Femur (tissue), 1 donor: Measurements from ENCODE around the gene SMAD7.

Experiments used
- DNase-seq: peaks from one replicate; pipeline ENCODE4 v3.0.0-alpha.2; 2017

Gene SMAD7

GRCh38 chr18:48959921-48960920 lies 9.5 kb upstream of the SMAD7 start:
- no peak for DNase-seq

- no peak for DNase-seq
Observed at GRCh38 chr18:48959551-48959920, 8.8 kb upstream of the SMAD7 start.

GRCh38 chr18:48958951-48959350 lies 8.2 kb upstream of the SMAD7 start:
- DNase-seq = no peak

- no peak for DNase-seq
Observed at GRCh38 chr18:48957616-48958015, 6.9 kb upstream of the SMAD7 start.

- DNase-seq = no peak
Observed at GRCh38 chr18:48957136-48957535, 6.4 kb upstream of the SMAD7 start.

GRCh38 chr18:48956356-48956755 lies 5.6 kb upstream of the SMAD7 start:
- DNase-seq = no peak

GRCh38 chr18:48955830-48956261 lies 5.1 kb upstream of the SMAD7 start:
- no peak for DNase-seq

- DNase-seq = peak; percentile 63
Observed at GRCh38 chr18:48954886-48955819, 4.4 kb upstream of the SMAD7 start.

- no peak for DNase-seq
Observed at GRCh38 chr18:48953104-48953706, 2.4 kb upstream of the SMAD7 start.

GRCh38 chr18:48952287-48953103 lies 1.7 kb upstream of the SMAD7 start:
- DNase-seq = peak; percentile 92

- peak; percentile 92 for DNase-seq
Observed at GRCh38 chr18:48951448-48952286, 902 bp upstream of the SMAD7 start.

GRCh38 chr18:48949606-48950535 lies 894 bp downstream of the SMAD7 start:
- DNase-seq = peak; percentile 51

GRCh38 chr18:48949050-48949605 lies 1.6 kb downstream of the SMAD7 start:
- DNase-seq = peak; percentile 54

GRCh38 chr18:48948112-48949049 lies 2.4 kb downstream of the SMAD7 start:
- no peak for DNase-seq

GRCh38 chr18:48947560-48947959 lies 3.2 kb downstream of the SMAD7 start:
- DNase-seq = no peak

GRCh38 chr18:48947092-48947491 lies 3.7 kb downstream of the SMAD7 start:
- DNase-seq = no peak

GRCh38 chr18:48946329-48946835 lies 4.4 kb downstream of the SMAD7 start:
- DNase-seq = no peak

- DNase-seq = no peak
Observed at GRCh38 chr18:48945953-48946217, 4.9 kb downstream of the SMAD7 start.

- DNase-seq = no peak
Observed at GRCh38 chr18:48944634-48945033, 6.1 kb downstream of the SMAD7 start.
